A549 (cell line): ENCODE measurements around the gene MEGF6. TPM values are rescaled to one million over a fixed set of nuclear protein-coding genes. Genes with fewer than 3 reads are reported as not detected.
A peak's percentile ranks its signal among the peaks of the same experiment; 100 is the strongest.

ENCODE experiments used
- ATAC-seq, 2 experiments: fragments of 200-7000 bp in 1 of 2; fragments of >200 bp in 1 of 2; cut with Nextera tagmentation in 1 of 2; cut with Tn5 transposase in 1 of 2; 3 replicates each; pipeline versions ENCODE4 v1.8.0 to v1.9.1; 2018 to 2020; ENCODE audit warnings: mild to moderate bottlenecking in 1 of 2, moderate library complexity in 1 of 2
- CTCF ChIA-PET: fragments of 300-600 bp; sonication (Branson Sonifier 250); formaldehyde crosslinking; extraction: SDS; loops from one replicate; lab custom pipeline; 2021; ENCODE audit warnings: antibody characterized with exemption, inconsistent platforms; lab: Yijun Ruan, JAX
- POLR2A ChIA-PET: fragments of 350-600 bp; formaldehyde crosslinking; extraction: SDS; loops from one replicate; lab custom pipeline; 2021; ENCODE audit warnings: antibody characterized with exemption, inconsistent platforms; lab: Yijun Ruan, JAX
- DNase-seq, 2 experiments: peaks; one replicate each; pipeline versions ENCODE4 v3.0.0 to v3.0.0-alpha.2; 2011 to 2016; ENCODE audit warnings: low read depth in 1 of 2, low spot score in 1 of 2
- FAIRE-seq: peaks from 2 replicates; lab custom pipeline; 2011; peaks lifted over from hg19 to GRCh38; lab: Jason Lieb, UNC
- H3K27ac ChIP-seq, 2 experiments: fragments of >200 bp; sonication (Bioruptor Twin); formaldehyde crosslinking; 3 replicates each; pipeline ENCODE4 v1.5.1; 2016 to 2017
- H3K4me1 ChIP-seq: fragments of >200 bp; sonication (Bioruptor Twin); formaldehyde crosslinking; 3 replicates; pipeline ENCODE4 v1.6.1; 2016
- H3K4me2 ChIP-seq: fragments of >200 bp; sonication (Bioruptor Twin); formaldehyde crosslinking; 3 replicates; pipeline ENCODE4 v1.6.1; 2016
- H3K4me3 ChIP-seq: fragments of >200 bp; sonication (Bioruptor Twin); formaldehyde crosslinking; 3 replicates; pipeline ENCODE4 v1.5.1; 2016
- H3K9me3 ChIP-seq: fragments of >200 bp; sonication (Bioruptor Twin); formaldehyde crosslinking; 3 replicates; pipeline ENCODE4 v1.6.1; 2016
- ATOH8 ChIP-seq: fragments of 250-450 bp; sonication (Bioruptor Pico); IDR thresholded peaks from 2 replicates; pipeline ENCODE4 v1.5.0; 2020; ENCODE audit warnings: low read depth, mild to moderate bottlenecking, moderate library complexity
- BCL3 ChIP-seq: fragments of >200 bp; sonication (Bioruptor Twin); formaldehyde crosslinking; IDR thresholded peaks from 3 replicates; pipeline ENCODE4 v1.6.1; 2016
- CHD2 ChIP-seq: fragments of 150-350 bp; IDR thresholded peaks from 2 replicates; pipeline ENCODE4 v1.6.1; 2014; ENCODE audit warnings: low read length; ENCODE audit not compliant: partially characterized antibody
- CTCF ChIP-seq: fragments of >200 bp; sonication (Bioruptor Twin); formaldehyde crosslinking; IDR thresholded peaks from 3 replicates; pipeline ENCODE4 v1.5.1; 2016
- EHF ChIP-seq: fragments of 250-450 bp; sonication (Bioruptor Pico); IDR thresholded peaks from 2 replicates; pipeline ENCODE4 v1.5.0; 2020; ENCODE audit warnings: mild to moderate bottlenecking
- EHMT2 ChIP-seq: fragments of 200-600 bp; sonication (generic); IDR thresholded peaks from 2 replicates; pipeline ENCODE4 v1.6.1; 2016; ENCODE audit warnings: antibody characterized with exemption, low read depth, mild to moderate bottlenecking, moderate library complexity
- FOSL2 ChIP-seq, 2 experiments: fragments of 450-650 bp in 1 of 2; fragments of >200 bp in 1 of 2; sonication (Bioruptor Twin) in 1 of 2; formaldehyde crosslinking; IDR thresholded peaks; 2 replicates each; pipeline versions ENCODE4 v1.5.0 to v1.6.1; 2016 to 2020; ENCODE audit warnings: mild to moderate bottlenecking in 1 of 2, moderate library complexity in 1 of 2
- GATA3 ChIP-seq: IDR thresholded peaks from 2 replicates; pipeline ENCODE4 v1.6.1; 2012; ENCODE audit warnings: borderline replicate concordance
- HDAC2 ChIP-seq: fragments of 200-600 bp; sonication (generic); IDR thresholded peaks from 2 replicates; pipeline ENCODE4 v1.6.1; 2016
- HEYL ChIP-seq: fragments of 250-450 bp; sonication (Bioruptor Pico); IDR thresholded peaks from 2 replicates; pipeline ENCODE4 v1.8.0; 2021; ENCODE audit warnings: mild to moderate bottlenecking, moderate library complexity
- HOXA7 ChIP-seq: fragments of 250-450 bp; sonication (Bioruptor Pico); IDR thresholded peaks from 2 replicates; pipeline ENCODE4 v1.5.0; 2020; ENCODE audit warnings: mild to moderate bottlenecking, moderate library complexity
- HOXB5 ChIP-seq: fragments of 250-450 bp; sonication (Bioruptor Pico); IDR thresholded peaks from 2 replicates; pipeline ENCODE4 v1.5.0; 2020; ENCODE audit warnings: mild to moderate bottlenecking, moderate library complexity
- KDM1A ChIP-seq: fragments of 200-600 bp; sonication (generic); IDR thresholded peaks from 2 replicates; pipeline ENCODE4 v1.6.1; 2016; ENCODE audit warnings: low read depth, mild to moderate bottlenecking
- MAFK ChIP-seq: fragments of 450-650 bp; IDR thresholded peaks from 2 replicates; pipeline ENCODE4 v1.6.1; 2014; ENCODE audit not compliant: partially characterized antibody
- MAZ ChIP-seq: fragments of 150-350 bp; IDR thresholded peaks from 2 replicates; pipeline ENCODE4 v1.6.1; 2014; ENCODE audit warnings: antibody characterized with exemption, low read depth, low read length, borderline replicate concordance
- NPAS2 ChIP-seq: fragments of 250-450 bp; sonication (Bioruptor Pico); IDR thresholded peaks from 2 replicates; pipeline ENCODE4 v1.8.0; 2022; ENCODE audit warnings: mild to moderate bottlenecking, moderate library complexity, borderline replicate concordance
- NR3C1 ChIP-seq: fragments of >200 bp; sonication (Bioruptor Twin); formaldehyde crosslinking; IDR thresholded peaks from 3 replicates; pipeline ENCODE4 v1.6.1; 2017
- PHF8 ChIP-seq: fragments of 200-600 bp; sonication (generic); IDR thresholded peaks from 2 replicates; pipeline ENCODE4 v1.6.1; 2016; ENCODE audit warnings: low read depth, mild to moderate bottlenecking, antibody characterized with exemption, moderate library complexity, borderline replicate concordance
- POLR2A ChIP-seq: IDR thresholded peaks from 2 replicates; pipeline ENCODE4 v1.6.1; 2012; ENCODE audit warnings: mild to moderate bottlenecking, low read length
- POLR2AphosphoS2 ChIP-seq: conservative IDR thresholded peaks from 2 replicates; pipeline ENCODE4 v1.6.1; 2012; ENCODE audit warnings: low read length, improper control_type of control experiment, inconsistent platforms
- RARB ChIP-seq: fragments of 250-450 bp; sonication (Bioruptor Pico); IDR thresholded peaks from 2 replicates; pipeline ENCODE4 v1.8.0; 2021; ENCODE audit warnings: mild to moderate bottlenecking, moderate library complexity
- RCOR1 ChIP-seq: fragments of 150-350 bp; IDR thresholded peaks from 2 replicates; pipeline ENCODE4 v1.6.1; 2014; ENCODE audit warnings: antibody characterized with exemption, low read length, low read depth
- REST ChIP-seq: fragments of 200-600 bp; sonication (generic); IDR thresholded peaks from 2 replicates; pipeline ENCODE4 v1.6.1; 2016; ENCODE audit warnings: antibody characterized with exemption, mild to moderate bottlenecking, moderate library complexity
- RNF2 ChIP-seq: fragments of 200-600 bp; sonication (generic); IDR thresholded peaks from 2 replicates; pipeline ENCODE4 v1.6.1; 2016; ENCODE audit warnings: low read depth, mild to moderate bottlenecking, antibody characterized with exemption, moderate library complexity, borderline replicate concordance
- SMC3 ChIP-seq: fragments of >200 bp; sonication (Bioruptor Twin); formaldehyde crosslinking; IDR thresholded peaks from 3 replicates; pipeline ENCODE4 v1.6.1; 2018; ENCODE audit warnings: inconsistent platforms
- SREBF2 ChIP-seq: fragments of 450-650 bp; IDR thresholded peaks from 2 replicates; pipeline ENCODE4 v1.6.1; 2014; ENCODE audit warnings: mild to moderate bottlenecking, moderate library complexity
- ZC3H11A ChIP-seq: fragments of 450-650 bp; IDR thresholded peaks from 2 replicates; pipeline ENCODE4 v1.6.1; 2014; ENCODE audit warnings: antibody characterized with exemption, mild to moderate bottlenecking
- ZFP36 ChIP-seq: fragments of 450-650 bp; IDR thresholded peaks from 2 replicates; pipeline ENCODE4 v1.6.1; 2014; ENCODE audit warnings: borderline replicate concordance; ENCODE audit not compliant: partially characterized antibody
- WGBS: methylation state at CpG from one replicate; pipeline ENCODE4 v1.1.6; 2017; ENCODE audit errors: missing lambda C conversion rate; 5-methylcytosine and 5-hydroxymethylcytosine counted together
- polyA plus RNA-seq, 4 experiments: library from polyadenylated mRNA; depleted of rRNA in 3 of 4; stranded (reverse); fragments of >200 nt; fragmentation: RNase III in 1 of 4; extraction: RNeasy Plus Mini Kit Qiagen cat#74134 plus additional on column Dnase treatment in 1 of 4; gene quantifications; 2 replicates in 3 of 4; 3 replicates in 1 of 4; pipeline ENCODE4 v1.2.3, GENCODE V29; 2011 to 2017

MEGF6 gene
- polyA plus RNA-seq, 2 of the 4 experiments (the other 2 are of a cell fraction): 0.66 to 13.7 TPM

- no peaks in the 10 kb centered on the region for H3K9me3 ChIP-seq
- no peak overlapping the region for H3K4me2 ChIP-seq
- no peak for DNase-seq
- WGBS: 93% methylated on average over 7 of the region's 17 CpGs
- no peak overlapping the region for H3K27ac ChIP-seq
- peaks cover 6% of the 10 kb centered on the region; the same call in 1 of the 3 replicates for H3K4me1 ChIP-seq
- TF ChIP-seq CHD2: no peak
- no peak for TF ChIP-seq MAZ
- TF ChIP-seq MAFK: no peak
- TF ChIP-seq REST: no peak
- no peak for TF ChIP-seq HDAC2
- no peak for TF ChIP-seq POLR2AphosphoS2
- no peak for TF ChIP-seq SREBF2
- TF ChIP-seq EHMT2: no peak
- TF ChIP-seq RNF2: no peak
- no peak for TF ChIP-seq HOXB5 (CRISPR knock-in tag)
- TF ChIP-seq RARB (CRISPR knock-in tag): no peak
- no peak for TF ChIP-seq PHF8
- TF ChIP-seq ZC3H11A: no peak
- TF ChIP-seq BCL3: no peak
- no peak for TF ChIP-seq ATOH8 (CRISPR knock-in tag)
- no peak for TF ChIP-seq KDM1A
- no peak for TF ChIP-seq NR3C1
- no peak for TF ChIP-seq HEYL
- ATAC-seq: no peak
- H3K4me3 ChIP-seq: no peak overlapping the region
- no peak for FAIRE-seq
- POLR2A ChIA-PET: no interaction called here
- CTCF ChIA-PET: interaction anchor here (0.6 to 1.7 kb wide), 4 partner anchors 18 to 80 kb away, joined by 3 to 5 read pairs (median 4); no protein-coding TSS in a partner anchor
Measured at GRCh38 chr1:3534803-3535637, 76.3 kb downstream of the MEGF6 start.

GRCh38 chr1:3533067-3534048 lies 78.0 kb downstream of the MEGF6 start:
- no peak overlapping the region for H3K27ac ChIP-seq
- H3K4me3 ChIP-seq: no peak overlapping the region
- no peaks in the 10 kb centered on the region for H3K9me3 ChIP-seq
- peaks cover 12% of the 10 kb centered on the region; the same call in 1 of the 3 replicates for H3K4me1 ChIP-seq
- ChIA-PET CTCF (interaction anchor here (1.2 to 1.7 kb wide), 5 partner anchors 31 to 103 kb away, joined by 3 to 6 read pairs (median 5); no protein-coding TSS in a partner anchor), POLR2A (no interaction called here)
- no peak for FAIRE-seq
- peak in 1 of 2 experiments; percentile 44; a peak in 4 of 6 replicates for ATAC-seq
- H3K4me2 ChIP-seq: no peak overlapping the region
- peak in 1 of 2 experiments; percentile 23 for DNase-seq
- 75% methylated on average over 10 of the region's 30 CpGs for WGBS
- TF ChIP-seq HEYL (no peak), HOXA7 (CRISPR knock-in tag) (no peak), NPAS2 (CRISPR knock-in tag) (no peak), POLR2AphosphoS2 (no peak), ZFP36 (no peak), HDAC2 (no peak), FOSL2 (IDR thresholded peaks at IDR 0.05) (no peak), FOSL2 (CRISPR knock-in tag; IDR thresholded peaks at IDR 0.05) (no peak), CTCF (no peak), RCOR1 (no peak), EHF (CRISPR knock-in tag) (no peak), MAZ (no peak), POLR2A (no peak), GATA3 (no peak), SMC3 (no peak)
